ENCODE data around the gene DCDC2.
"Not testable (repeated sequence)": the region's sequence is repeated elsewhere in the genome, so short reads cannot be mapped to it uniquely, and the experiment has no call there.

- not testable (repeated sequence) for TF ChIP-seq POLR2A, CTCF, POLR2AphosphoS5 (IDR thresholded peaks at IDR 0.05)
Measured at GRCh38 chr6:24384369-24385130, 26.7 kb upstream of the DCDC2 start.

Data from breast epithelium (tissue), 3 donors.